K562 (cell line): ENCODE results near the gene TANC1. TPM values are rescaled to one million over a fixed set of nuclear protein-coding genes. Genes with fewer than 3 reads are reported as not detected.
A peak's percentile ranks its signal among the peaks of the same experiment; 100 is the strongest.

ENCODE experiments used
- ATF1 ChIP-seq, 2 experiments: fragments of 450-650 bp in 1 of 2; IDR thresholded peaks; 2 replicates each; pipeline ENCODE4 v1.6.1; 2016; ENCODE audit warnings: missing compliant biosample characterization in 1 of 2, missing genetic modification characterization in 1 of 2
- ATF7 ChIP-seq: fragments of 450-650 bp; IDR thresholded peaks from 2 replicates; pipeline ENCODE4 v1.7.1; 2014; ENCODE audit warnings: mild to moderate bottlenecking, moderate library complexity
- C11orf30 ChIP-seq: fragments of 450-650 bp; IDR thresholded peaks from 2 replicates; pipeline ENCODE4 v1.6.1; 2016; ENCODE audit warnings: low read depth, mild to moderate bottlenecking
- CC2D1A ChIP-seq: fragments of 450-650 bp; IDR thresholded peaks from 2 replicates; pipeline ENCODE4 v1.6.1; 2017; ENCODE audit warnings: mild to moderate bottlenecking
- E2F3 ChIP-seq: fragments of 250-450 bp; sonication (Bioruptor Pico); IDR thresholded peaks from 2 replicates; pipeline ENCODE4 v1.4.0; 2020; ENCODE audit warnings: mild to moderate bottlenecking
- HMBOX1 ChIP-seq: sonication (generic); IDR thresholded peaks from 2 replicates; pipeline ENCODE4 v1.6.1; 2016
- HMG20A ChIP-seq: fragments of 450-650 bp; formaldehyde crosslinking; conservative IDR thresholded peaks from 2 replicates; pipeline ENCODE4 v1.4.0; 2020; ENCODE audit warnings: mild to moderate bottlenecking, mixed read lengths
- HSF4 ChIP-seq: fragments of 250-450 bp; sonication (Bioruptor Pico); IDR thresholded peaks from 2 replicates; pipeline ENCODE4 v2.1.2; 2022; ENCODE audit warnings: mild to moderate bottlenecking, moderate library complexity, borderline replicate concordance
- JUND ChIP-seq, 2 experiments: IDR thresholded peaks; 2 replicates in 1 of 2; 3 replicates in 1 of 2; pipeline ENCODE4 v1.6.1; 2011; ENCODE audit warnings: borderline replicate concordance in 2 of 2, low read depth in 2 of 2, low read length in 2 of 2, improper control_type of control experiment in 1 of 2, missing biosample characterization in 1 of 2, missing genetic modification characterization in 1 of 2, missing genetic modification reagents in 1 of 2
- MECOM ChIP-seq: fragments of 250-450 bp; sonication (Bioruptor Pico); IDR thresholded peaks from 2 replicates; pipeline ENCODE4 v1.8.0; 2022; ENCODE audit warnings: inconsistent platforms
- NCOA4 ChIP-seq: fragments of 450-650 bp; IDR thresholded peaks from 2 replicates; pipeline ENCODE4 v1.6.1; 2018; ENCODE audit warnings: mild to moderate bottlenecking; ENCODE audit not compliant: partially characterized antibody
- NFYB ChIP-seq: IDR thresholded peaks from 2 replicates; pipeline ENCODE4 v1.6.1; 2011; ENCODE audit warnings: mild to moderate bottlenecking, moderate library complexity; ENCODE audit not compliant: insufficient read length; ENCODE audit errors: extremely low read depth
- NRF1 ChIP-seq, 2 experiments: fragments of 450-650 bp; IDR thresholded peaks in 1 of 2; conservative IDR thresholded peaks in 1 of 2; 2 replicates each; pipeline ENCODE4 v1.6.1; 2014; ENCODE audit warnings: mild to moderate bottlenecking in 2 of 2
- RBBP5 ChIP-seq: fragments of 200-600 bp; sonication (generic); IDR thresholded peaks from 2 replicates; pipeline ENCODE4 v1.6.1; 2012; ENCODE audit warnings: borderline replicate concordance, mild to moderate bottlenecking, low read length, control low read depth, inconsistent platforms; ENCODE audit not compliant: insufficient read depth, poor library complexity, severe bottlenecking
- RBM22 ChIP-seq: fragments of 200-400 bp; formaldehyde crosslinking; IDR thresholded peaks from 2 replicates; pipeline ENCODE4 v1.6.1; 2018; ENCODE audit warnings: low read length, low read depth; ENCODE audit not compliant: poor library complexity, severe bottlenecking
- RNF219 ChIP-seq: fragments of 250-450 bp; sonication (Bioruptor Pico); IDR thresholded peaks from 2 replicates; pipeline ENCODE4 v1.5.0; 2022; ENCODE audit warnings: mild to moderate bottlenecking
- SNIP1 ChIP-seq: fragments of 450-650 bp; IDR thresholded peaks from 2 replicates; pipeline ENCODE4 v1.7.1; 2017; ENCODE audit warnings: low read depth, mild to moderate bottlenecking
- SRSF1 ChIP-seq: fragments of 200-400 bp; formaldehyde crosslinking; IDR thresholded peaks from 2 replicates; pipeline ENCODE4 v1.6.1; 2017; ENCODE audit warnings: mild to moderate bottlenecking, low read depth, low read length, moderate library complexity
- ZBTB5 ChIP-seq: fragments of 450-650 bp; IDR thresholded peaks from 2 replicates; pipeline ENCODE4 v1.6.1; 2017; ENCODE audit warnings: antibody characterized with exemption
- ZKSCAN3 ChIP-seq: fragments of 250-450 bp; sonication (Bioruptor Pico); IDR thresholded peaks from 2 replicates; pipeline ENCODE4 v1.4.0; 2020
- ZNF277 ChIP-seq: fragments of 250-450 bp; sonication (Bioruptor Pico); IDR thresholded peaks from 2 replicates; pipeline ENCODE4 v1.8.0; 2022; ENCODE audit warnings: inconsistent platforms, mild to moderate bottlenecking, moderate library complexity, borderline replicate concordance
- ZNF551 ChIP-seq: fragments of 250-450 bp; sonication (Bioruptor Pico); IDR thresholded peaks from 2 replicates; pipeline ENCODE4 v1.5.0; 2021; ENCODE audit warnings: mild to moderate bottlenecking, moderate library complexity
- polyA plus RNA-seq, 8 experiments: library from polyadenylated mRNA; depleted of rRNA in 4 of 8; stranded (reverse) in 5 of 8; unstranded in 3 of 8; fragments of >200 nt; fragmentation: Nextera tagmentation in 2 of 8; fragmentation: Illumina TruSeq in 1 of 8; extraction: Ambion mirVana in 2 of 8; extraction: Trizol in 1 of 8; gene quantifications; 2 replicates each; pipeline versions ENCODE4 v1.2.1 to v1.2.3, GENCODE V29; 2011 to 2014; ENCODE audit warnings: inconsistent platforms in 1 of 8, missing spikeins in 1 of 8
- total RNA-seq, 7 experiments: library from RNA; depleted of rRNA in 6 of 7; stranded (reverse); fragments of >200 nt in 6 of 7; fragmentation: Illumina TruSeq in 2 of 7; extraction: Trizol in 2 of 7; gene quantifications; 2 replicates each; pipeline versions ENCODE4 v1.2.1 to v1.2.3, GENCODE V29; 2011 to 2021; ENCODE audit warnings: low replicate concordance in 1 of 7

TANC1 gene
- total and polyA plus RNA-seq, 9 of the 15 experiments (the other 6 are each of a cell fraction or from before 2014, with no cell fraction given) = under 0.01 to 0.20 (median 0.07) TPM; not detected in 1

- TF ChIP-seq ZBTB5 (no peak), ATF1 (CRISPR knock-in tag; IDR thresholded peaks at IDR 0.05) (no peak), ATF1 (tag; IDR thresholded peaks at IDR 0.05) (peak; percentile 37), NRF1 (conservative IDR thresholded peaks at IDR 0.05 in 1 of 2, IDR thresholded peaks at IDR 0.05 in 1 of 2) (no peak; a peak in 1 of 4 replicates), E2F3 (no peak), RBM22 (no peak), HMBOX1 (peak; percentile 80), SRSF1 (no peak), MECOM (peak; percentile 95), RBBP5 (no peak), SNIP1 (no peak), CC2D1A (no peak), NCOA4 (no peak), NFYB (no peak), ZNF551 (CRISPR knock-in tag) (no peak), ZKSCAN3 (CRISPR knock-in tag) (no peak), C11orf30 (peak; percentile 57; the same call in 1 of the 2 replicates), RNF219 (no peak), ATF7 (peak; percentile 20; the same call in 1 of the 2 replicates), ZNF277 (no peak), JUND (IDR thresholded peaks at IDR 0.05; ENCODE audit: borderline replicate concordance, low read depth, low read length) (peak; percentile 46; the same call in 1 of the 2 replicates), JUND (tag; IDR thresholded peaks at IDR 0.05; ENCODE audit: borderline replicate concordance, low read depth, low read length) (peak; percentile 48; the same call in 2 of the 3 replicates), HMG20A (CRISPR knock-in tag) (0 out of 2 replicates have a peak, but pooled peaks have one; percentile 66), HSF4 (CRISPR knock-in tag) (no peak)
Measured at GRCh38 chr2:159152128-159152778, 183.8 kb downstream of the TANC1 start (continued).
